ENCODE data around the gene SH3D19.
"Not testable (repeated sequence)": the region's sequence is repeated elsewhere in the genome, so short reads cannot be mapped to it uniquely, and the experiment has no call there.

SH3D19 gene

GRCh38 chr4:151276787-151277562, 48.4 kb downstream of the SH3D19 start, which contains the start of gene PRSS48:
Gene PRSS48, plus strand, starts transcription at chr4:151277161. Its CDS starts 12 bp downstream, at chr4:151277173.
- FAIRE-seq: no peak
- peak; percentile 53 for DNase-seq (ENCODE audit: low spot score)

- not testable (repeated sequence) for FAIRE-seq; DNase-seq (ENCODE audit: low spot score)
Measured at GRCh38 chr4:151268905-151269304, 56.5 kb downstream of the SH3D19 start.

GRCh38 chr4:151267822-151268535, 57.4 kb downstream of the SH3D19 start:
- FAIRE-seq: no peak

GRCh38 chr4:151267104-151267503, 58.3 kb downstream of the SH3D19 start:
- DNase-seq (ENCODE audit: low spot score) (no peak), FAIRE-seq (no peak)

More at GRCh38 chr4:151267822-151268535, 57.4 kb downstream of the SH3D19 start:
- no peak for DNase-seq (ENCODE audit: low spot score)

- FAIRE-seq (no peak), DNase-seq (ENCODE audit: low spot score) (no peak)
Measured at GRCh38 chr4:151266497-151266896, 58.9 kb downstream of the SH3D19 start.

GRCh38 chr4:151263455-151263854, 62.0 kb downstream of the SH3D19 start:
- FAIRE-seq (no peak), DNase-seq (ENCODE audit: low spot score) (no peak)

GRCh38 chr4:151260526-151260925, 64.9 kb downstream of the SH3D19 start:
- no peak for FAIRE-seq
- peak; percentile 29 for DNase-seq (ENCODE audit: low spot score)

DNA sequence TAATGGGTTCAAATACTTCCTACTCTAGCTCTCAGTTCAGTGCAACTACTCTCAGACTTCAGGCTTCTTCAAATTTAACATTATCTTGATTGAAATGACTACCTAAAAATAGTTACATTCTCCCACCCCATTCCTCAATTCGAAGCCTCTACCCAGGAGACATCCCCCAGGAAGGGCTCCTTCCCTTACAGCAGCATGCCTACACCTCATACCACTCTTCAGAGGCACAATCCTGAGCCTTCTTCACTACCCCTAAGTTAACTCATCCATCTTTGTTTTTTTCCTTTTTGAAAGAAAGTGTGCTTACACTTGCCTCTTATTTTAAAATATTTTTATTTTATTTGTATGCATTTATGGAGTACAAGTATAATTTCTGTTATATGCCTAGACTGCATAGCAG, 65.7 kb downstream of the SH3D19 start:
- DNase-seq (ENCODE audit: low spot score) (no peak), FAIRE-seq (no peak)

- FAIRE-seq: no peak
- no peak for DNase-seq (ENCODE audit: low spot score)
Measured at GRCh38 chr4:151257704-151258103, 67.7 kb downstream of the SH3D19 start.

DNA sequence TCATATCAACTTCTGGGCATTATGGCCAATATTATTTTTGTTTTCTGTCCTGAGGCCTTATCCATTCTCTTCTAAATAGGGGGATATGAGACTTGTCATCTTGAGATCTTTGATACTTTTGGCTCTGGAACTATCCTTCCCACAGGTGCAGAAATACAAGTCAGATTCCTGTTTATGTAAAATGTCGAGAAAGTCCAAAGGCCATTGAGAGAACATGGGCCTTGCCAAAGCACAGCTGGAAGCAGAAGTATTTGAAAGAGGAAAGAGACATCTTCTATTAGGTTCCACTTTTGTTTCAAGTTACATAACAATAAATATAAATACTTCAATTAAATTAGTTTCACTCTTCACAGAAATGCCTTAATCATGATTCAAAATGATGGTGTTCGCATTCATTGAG, 69.3 kb downstream of the SH3D19 start:
- FAIRE-seq: no peak
- no peak for DNase-seq (ENCODE audit: low spot score)

GRCh38 chr4:151255680-151256079, 69.7 kb downstream of the SH3D19 start:
- not testable (repeated sequence) for DNase-seq (ENCODE audit: low spot score); FAIRE-seq

DNA sequence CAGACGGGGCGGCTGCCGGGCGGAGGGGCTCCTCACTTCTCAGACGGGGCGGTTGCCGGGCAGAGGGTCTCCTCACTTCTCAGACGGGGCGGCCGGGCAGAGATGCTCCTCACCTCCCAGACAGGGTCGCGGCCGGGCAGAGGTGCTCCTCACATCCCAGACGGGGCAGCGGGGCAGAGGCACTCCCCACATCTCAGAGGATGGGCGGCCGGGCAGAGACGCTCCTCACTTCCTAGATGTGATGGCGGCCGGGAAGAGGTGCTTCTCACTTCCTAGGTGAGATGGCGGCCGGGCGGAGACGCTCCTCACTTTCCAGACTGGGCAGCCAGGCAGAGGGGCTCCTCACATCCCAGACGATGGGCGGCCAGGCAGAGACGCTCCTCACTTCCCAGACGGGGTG, 70.2 kb downstream of the SH3D19 start:
- DNase-seq (ENCODE audit: low spot score); FAIRE-seq: not testable (repeated sequence)

DNA sequence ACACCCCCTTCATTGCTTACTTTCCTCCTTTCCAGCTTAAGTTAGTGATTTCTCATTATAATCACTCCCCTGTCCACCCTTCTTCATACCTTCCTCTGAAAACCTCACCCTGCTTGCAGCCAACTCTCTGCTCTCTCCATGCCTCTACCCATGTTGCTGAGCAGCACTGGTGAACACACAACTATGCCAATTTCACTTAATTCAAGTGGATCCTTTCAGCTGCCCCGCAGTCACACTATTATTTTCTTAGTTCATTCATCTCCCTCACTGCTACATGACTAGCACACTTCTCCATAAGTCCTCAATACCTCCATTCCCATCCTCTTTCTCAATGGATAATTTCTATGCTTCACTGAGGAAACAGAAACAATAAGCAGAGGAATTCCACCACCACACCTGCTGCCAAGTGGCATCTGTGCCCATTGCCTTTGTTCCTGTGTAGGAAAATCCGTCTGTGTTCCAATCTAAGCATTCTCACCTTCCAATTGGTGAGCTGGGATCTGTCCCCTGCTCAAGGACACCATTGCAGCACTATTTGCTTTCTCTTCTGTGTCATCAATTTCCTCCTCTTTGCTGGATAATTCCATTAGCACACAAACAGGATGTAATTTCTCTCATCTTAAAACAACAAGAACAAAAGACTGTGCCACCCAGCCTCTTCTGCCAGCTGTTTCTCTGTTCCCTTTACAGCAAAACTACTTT, 73.7 kb downstream of the SH3D19 start:
- DNase-seq (ENCODE audit: low spot score): no peak
- FAIRE-seq: no peak

DNA sequence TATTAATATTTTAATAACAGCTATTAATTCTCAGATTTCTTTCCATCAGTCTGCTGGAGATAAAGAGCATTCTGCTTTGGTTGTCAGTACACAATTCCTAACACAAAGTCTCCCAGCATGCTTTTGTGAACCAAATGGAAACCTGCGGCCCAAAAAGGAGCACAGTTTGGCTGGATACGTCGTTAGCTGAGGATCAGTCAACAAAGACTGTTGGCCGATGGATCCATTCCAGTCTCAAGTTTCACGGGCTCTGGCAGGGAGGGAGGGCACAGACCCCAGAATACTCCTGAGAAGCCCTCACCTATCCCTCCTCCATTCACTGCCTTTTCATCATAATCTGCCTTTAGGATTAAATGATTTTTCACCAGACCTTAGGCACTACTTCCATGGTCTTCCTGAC, 74.7 kb downstream of the SH3D19 start:
- DNase-seq (ENCODE audit: low spot score) (no peak), FAIRE-seq (no peak)

DNA sequence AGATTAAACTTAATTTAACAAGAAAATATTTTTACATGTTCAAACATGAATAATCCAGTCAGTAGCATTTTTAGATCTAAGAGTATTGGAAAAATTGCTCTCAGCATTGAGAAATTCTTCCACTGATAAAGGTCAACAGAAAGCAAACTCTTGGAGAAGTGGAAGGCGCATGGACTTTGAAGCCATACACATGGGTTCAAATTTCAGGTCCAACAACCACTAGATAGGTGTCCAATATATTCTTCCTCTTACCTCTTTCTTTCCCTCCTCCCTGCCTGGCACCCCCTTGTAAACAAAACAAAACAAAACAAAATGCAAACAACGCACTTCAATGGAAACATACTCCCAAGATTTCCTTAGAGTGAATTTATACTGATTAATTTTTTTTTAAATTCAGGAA, 76.9 kb downstream of the SH3D19 start:
- no peak for FAIRE-seq
- DNase-seq (ENCODE audit: low spot score): no peak

GRCh38 chr4:151247395-151247794, 78.0 kb downstream of the SH3D19 start:
- DNase-seq (ENCODE audit: low spot score) (no peak), FAIRE-seq (no peak)

DNA sequence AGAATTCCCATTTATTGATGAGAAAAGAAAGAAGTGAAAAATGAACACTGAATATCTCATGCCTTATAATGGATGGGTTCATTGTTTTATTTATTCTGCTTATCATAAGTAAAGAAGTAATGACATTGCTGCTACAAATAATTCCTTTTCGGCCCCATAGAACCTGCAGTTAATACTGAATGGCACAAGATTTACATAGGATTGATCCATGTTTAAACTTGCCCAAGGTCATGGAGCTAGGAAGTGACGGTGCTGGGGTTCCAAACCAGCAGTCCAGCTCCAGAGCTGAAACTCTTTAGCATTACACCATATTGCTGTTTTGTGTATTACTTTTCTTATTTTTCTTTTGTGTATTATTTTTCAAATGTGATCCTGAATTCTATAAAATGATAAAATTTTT, 78.7 kb downstream of the SH3D19 start:
- DNase-seq (ENCODE audit: low spot score) (no peak), FAIRE-seq (no peak)

- DNase-seq (ENCODE audit: low spot score) (no peak), FAIRE-seq (no peak)
Measured at GRCh38 chr4:151242305-151242704, 83.1 kb downstream of the SH3D19 start.

- DNase-seq (ENCODE audit: low spot score): no peak
- FAIRE-seq: no peak
Measured at GRCh38 chr4:151239608-151240007, 85.8 kb downstream of the SH3D19 start.

DNA sequence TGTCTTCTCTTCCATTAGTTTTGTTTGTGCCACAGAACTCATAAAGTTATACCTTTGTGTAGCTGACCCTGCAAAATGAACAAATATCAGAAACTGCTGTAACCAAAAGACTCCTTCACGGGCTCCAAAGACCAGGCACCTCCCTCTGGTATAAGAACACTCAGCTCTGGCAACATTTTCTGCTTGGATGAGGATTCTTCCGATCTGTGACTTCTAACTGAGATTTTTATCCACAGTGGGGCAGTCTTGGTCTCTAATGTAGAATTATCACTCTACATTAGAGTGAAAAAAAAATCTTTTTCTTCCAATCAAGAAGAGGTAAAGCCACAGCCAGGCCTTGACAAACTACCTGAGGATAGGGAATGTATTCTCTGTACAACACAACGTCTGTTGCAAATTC, 86.9 kb downstream of the SH3D19 start:
- FAIRE-seq: no peak
- no peak for DNase-seq (ENCODE audit: low spot score)

DNA sequence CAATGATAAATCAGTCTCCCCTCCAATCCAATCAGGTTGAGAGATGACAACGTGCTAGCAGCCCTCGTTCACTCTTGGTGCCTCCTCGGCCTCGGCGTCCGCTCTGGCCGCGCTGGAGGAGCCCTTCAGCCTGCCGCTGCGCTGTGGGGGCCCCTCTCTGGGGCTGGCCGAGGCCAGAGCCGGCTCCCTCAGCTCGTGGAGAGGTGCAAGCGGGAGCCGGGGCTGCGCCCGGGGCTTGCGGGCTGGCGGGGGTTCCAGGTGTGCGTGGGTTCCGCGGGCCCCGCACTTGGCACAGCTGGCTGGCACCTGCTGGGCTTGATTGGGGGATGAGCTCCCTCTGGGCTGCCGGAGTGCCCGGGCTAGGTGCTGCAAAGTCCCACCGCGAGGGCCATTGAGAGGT, 89.4 kb downstream of the SH3D19 start:
- no peak for DNase-seq (ENCODE audit: low spot score)
- no peak for FAIRE-seq

DNA sequence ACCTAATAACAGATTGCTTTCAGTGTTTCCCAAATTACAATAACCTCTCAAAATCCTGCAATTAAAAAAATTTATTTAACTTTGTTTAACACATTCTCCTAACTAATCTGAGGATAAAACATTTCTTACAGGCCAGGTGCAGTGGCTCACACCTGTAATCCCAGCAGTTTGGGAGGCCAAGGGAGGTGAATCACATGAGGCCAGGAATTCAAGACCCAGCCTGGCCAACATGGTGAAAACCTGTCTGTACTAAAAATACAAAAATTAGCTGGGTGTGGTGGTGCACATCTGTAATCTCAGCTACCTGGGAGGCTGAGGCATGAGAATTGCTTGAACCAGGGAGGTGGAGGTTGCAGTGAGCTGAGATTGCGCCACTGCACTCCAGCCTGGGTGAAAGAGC, 90.0 kb downstream of the SH3D19 start:
- DNase-seq (ENCODE audit: low spot score); FAIRE-seq: not testable (repeated sequence)
